IPS-18a (cell line): Measurements from ENCODE around the gene DCAF17.

ENCODE experiments used
- H3K27ac ChIP-seq: one replicate; pipeline ENCODE4 v1.5.1; 2013; ENCODE audit warnings: low read length
- H3K27me3 ChIP-seq: one replicate; pipeline ENCODE4 v1.6.1; 2013; ENCODE audit warnings: mild to moderate bottlenecking, low read length; ENCODE audit not compliant: control insufficient read depth, insufficient read depth
- H3K36me3 ChIP-seq: one replicate; pipeline ENCODE4 v1.6.1; 2013; ENCODE audit warnings: low read depth, low read length; ENCODE audit not compliant: control insufficient read depth
- H3K4me1 ChIP-seq: one replicate; pipeline ENCODE4 v1.6.1; 2013; ENCODE audit warnings: low read depth, low read length; ENCODE audit not compliant: control insufficient read depth
- H3K4me3 ChIP-seq: one replicate; pipeline ENCODE4 v1.5.1; 2013; ENCODE audit warnings: low read length
- H3K9ac ChIP-seq: one replicate; pipeline ENCODE4 v1.6.1; 2013; ENCODE audit warnings: mild to moderate bottlenecking, low read length, moderate library complexity
- H3K9me3 ChIP-seq: one replicate; pipeline ENCODE4 v1.6.1; 2013; ENCODE audit warnings: low read depth, low read length; ENCODE audit not compliant: control insufficient read depth

DCAF17 gene, protein sequence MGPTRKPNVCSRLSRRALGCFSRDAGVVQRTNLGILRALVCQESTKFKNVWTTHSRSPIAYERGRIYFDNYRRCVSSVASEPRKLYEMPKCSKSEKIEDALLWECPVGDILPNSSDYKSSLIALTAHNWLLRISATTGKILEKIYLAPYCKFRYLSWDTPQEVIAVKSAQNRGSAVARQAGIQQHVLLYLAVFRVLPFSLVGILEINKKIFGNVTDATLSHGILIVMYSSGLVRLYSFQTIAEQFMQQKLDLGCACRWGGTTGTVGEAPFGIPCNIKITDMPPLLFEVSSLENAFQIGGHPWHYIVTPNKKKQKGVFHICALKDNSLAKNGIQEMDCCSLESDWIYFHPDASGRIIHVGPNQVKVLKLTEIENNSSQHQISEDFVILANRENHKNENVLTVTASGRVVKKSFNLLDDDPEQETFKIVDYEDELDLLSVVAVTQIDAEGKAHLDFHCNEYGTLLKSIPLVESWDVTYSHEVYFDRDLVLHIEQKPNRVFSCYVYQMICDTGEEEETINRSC

DNA sequence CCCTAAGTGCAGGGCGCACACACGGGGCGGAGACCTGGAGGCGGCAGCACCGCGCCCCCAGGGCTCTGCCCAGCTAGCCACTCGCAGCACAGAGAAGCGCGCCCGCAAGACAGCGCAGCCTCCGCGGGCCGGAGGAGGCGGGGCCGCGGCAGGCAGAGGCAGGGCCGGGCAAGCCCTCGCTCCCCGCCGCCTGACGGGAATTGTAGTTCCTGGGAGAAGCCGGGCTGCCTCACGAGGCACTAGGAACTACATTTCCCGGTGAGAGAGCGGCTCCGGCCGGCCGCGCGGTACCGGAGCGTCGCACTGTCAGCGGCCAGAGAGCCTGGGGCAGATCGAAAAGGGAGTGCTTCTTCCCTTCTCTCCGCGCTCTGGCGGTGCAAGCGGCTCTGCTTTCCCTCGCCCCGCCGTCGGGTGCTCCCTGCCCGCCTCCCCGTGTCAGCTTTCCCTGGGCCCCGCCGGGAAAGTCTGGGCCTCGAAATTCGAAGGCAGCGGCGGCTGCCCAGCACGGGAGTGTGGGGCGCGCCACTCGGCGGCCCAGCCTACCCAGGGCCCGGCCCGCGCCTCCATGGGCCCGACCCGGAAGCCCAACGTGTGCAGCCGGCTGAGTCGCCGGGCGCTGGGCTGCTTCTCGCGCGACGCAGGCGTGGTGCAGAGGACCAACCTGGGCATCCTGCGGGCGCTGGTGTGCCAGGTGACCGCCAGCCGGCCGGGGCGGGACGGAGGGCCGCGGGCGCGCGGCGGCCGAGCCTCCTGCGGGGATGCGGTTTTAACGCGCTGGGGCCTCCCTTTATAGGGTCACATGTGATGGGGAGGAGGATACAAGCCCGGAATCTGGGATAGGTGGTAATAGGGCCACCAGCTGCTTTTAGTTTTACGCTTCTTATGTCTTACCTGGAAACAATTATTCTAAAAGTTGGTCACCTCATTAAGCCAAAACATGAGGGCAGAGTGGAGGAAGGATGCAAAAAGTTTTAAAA lies at the start of gene DCAF17:
Gene DCAF17 (plus strand): TSS at position 214 of the 977 bp plus-strand sequence. CDS start 352 bp downstream, at position 566.
- H3K27ac ChIP-seq: peak within 1 kb of the TSS; percentile 91
- H3K4me1 ChIP-seq: peaks cover 33% of the 10 kb centered on the region
- H3K9me3 ChIP-seq: no peaks in the 10 kb centered on the region
- H3K4me3 ChIP-seq: peak within 1 kb of the TSS; percentile 95
- no peaks in the 10 kb centered on the region for H3K27me3 ChIP-seq
- H3K9ac ChIP-seq: peak within 1 kb of the TSS; percentile 95
- H3K36me3 ChIP-seq: peaks cover 30% of the 10 kb centered on the region

DNA sequence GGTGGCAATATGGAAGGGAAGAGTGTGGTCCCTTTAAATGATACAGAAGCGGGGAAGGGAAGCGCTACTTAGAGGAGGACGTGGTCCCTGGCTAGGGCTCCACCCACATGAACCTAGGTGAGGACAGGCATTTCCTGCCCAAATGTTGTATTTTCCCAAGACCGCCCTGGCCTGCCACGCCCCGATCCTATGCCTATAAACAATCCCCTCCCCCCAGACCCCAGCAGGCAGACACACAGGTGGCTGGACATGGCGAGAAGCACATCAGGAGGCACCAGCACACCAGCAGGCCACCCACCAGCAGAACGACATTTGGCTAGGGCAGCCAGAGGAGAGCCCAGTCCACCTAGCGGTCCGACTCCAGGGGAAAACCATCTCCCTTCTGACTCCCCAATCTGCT lies 47.4 kb upstream of the DCAF17 start:
- Histone ChIP-seq H3K9ac (no peak overlapping the region), H3K4me3 (peak overlapping the region; percentile 1), H3K27ac (no peak overlapping the region), H3K36me3 (no peaks in the 10 kb centered on the region), H3K4me1 (peaks cover 27% of the 10 kb centered on the region), H3K27me3 (no peaks in the 10 kb centered on the region), H3K9me3 (no peaks in the 10 kb centered on the region)

DNA sequence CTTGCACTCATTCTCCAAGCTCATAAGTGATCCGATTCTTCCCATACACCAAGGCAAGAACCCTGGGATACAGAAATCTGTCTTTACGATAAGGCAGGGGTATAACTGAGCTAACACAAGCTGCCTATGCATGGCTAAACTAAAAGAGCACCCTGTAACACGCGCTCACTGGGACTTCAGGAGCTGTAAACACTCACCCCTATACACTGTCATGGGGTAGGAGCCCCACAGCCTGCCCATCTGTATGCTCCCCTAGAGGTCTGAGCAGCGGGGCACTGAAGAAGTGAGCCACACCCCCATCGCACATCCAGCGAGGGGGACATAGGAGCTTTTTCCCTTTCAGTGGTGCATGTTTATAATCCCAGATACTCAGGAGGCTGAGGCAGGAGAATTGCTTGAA lies 47.0 kb upstream of the DCAF17 start:
- H3K27ac ChIP-seq: no peak overlapping the region
- no peaks in the 10 kb centered on the region for H3K36me3 ChIP-seq
- H3K9me3 ChIP-seq: no peaks in the 10 kb centered on the region
- no peak overlapping the region for H3K9ac ChIP-seq
- peak overlapping the region; percentile 1 for H3K4me3 ChIP-seq
- no peaks in the 10 kb centered on the region for H3K27me3 ChIP-seq
- peaks cover 32% of the 10 kb centered on the region for H3K4me1 ChIP-seq

DNA sequence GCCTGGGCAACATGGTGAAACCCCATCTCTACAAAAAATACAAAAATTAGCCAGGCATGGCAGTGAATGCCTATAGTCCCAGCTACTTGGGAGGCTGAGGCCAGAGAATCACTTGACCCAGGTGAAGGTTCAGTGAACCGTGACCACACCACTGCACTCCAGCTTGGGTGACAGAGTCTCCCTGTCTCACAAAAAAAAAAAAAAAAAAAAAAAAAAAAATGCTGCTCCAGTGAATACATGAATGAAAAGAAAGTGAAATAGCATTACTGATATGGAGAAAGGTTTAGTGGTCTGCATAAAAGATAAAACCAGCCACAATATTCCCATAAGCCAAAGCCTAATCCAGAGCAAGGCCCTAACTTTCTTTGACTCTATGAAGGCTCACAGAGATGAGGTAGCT lies 44.7 kb upstream of the DCAF17 start:
- H3K4me3 ChIP-seq: no peak overlapping the region
- H3K9ac ChIP-seq: no peak overlapping the region
- no peak overlapping the region for H3K27ac ChIP-seq
- H3K36me3 ChIP-seq: no peaks in the 10 kb centered on the region
- no peaks in the 10 kb centered on the region for H3K27me3 ChIP-seq
- no peaks in the 10 kb centered on the region for H3K9me3 ChIP-seq
- H3K4me1 ChIP-seq: peaks cover 40% of the 10 kb centered on the region

DNA sequence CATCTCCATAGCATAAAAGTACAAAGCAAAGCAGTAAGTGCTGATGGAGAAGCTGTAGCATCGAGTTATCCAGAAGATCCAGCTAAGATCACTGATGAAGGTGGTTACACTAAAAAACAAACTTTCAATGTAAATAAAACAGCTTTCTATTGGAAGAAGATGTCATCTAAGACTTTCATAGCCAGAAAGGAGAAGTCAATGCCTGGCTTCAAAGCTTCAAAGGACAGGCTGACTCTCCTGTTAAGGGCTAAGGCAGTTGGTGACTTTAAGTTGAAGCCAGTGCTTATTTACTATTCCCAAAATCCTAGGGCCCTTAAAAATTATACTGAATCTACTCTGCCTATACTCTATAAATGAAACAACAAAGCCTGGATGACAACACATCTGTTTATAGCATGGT lies 44.2 kb upstream of the DCAF17 start:
- no peak overlapping the region for H3K9ac ChIP-seq
- H3K27me3 ChIP-seq: no peaks in the 10 kb centered on the region
- H3K27ac ChIP-seq: no peak overlapping the region
- no peak overlapping the region for H3K4me3 ChIP-seq
- H3K36me3 ChIP-seq: no peaks in the 10 kb centered on the region
- H3K9me3 ChIP-seq: no peaks in the 10 kb centered on the region
- H3K4me1 ChIP-seq: peaks cover 41% of the 10 kb centered on the region

DNA sequence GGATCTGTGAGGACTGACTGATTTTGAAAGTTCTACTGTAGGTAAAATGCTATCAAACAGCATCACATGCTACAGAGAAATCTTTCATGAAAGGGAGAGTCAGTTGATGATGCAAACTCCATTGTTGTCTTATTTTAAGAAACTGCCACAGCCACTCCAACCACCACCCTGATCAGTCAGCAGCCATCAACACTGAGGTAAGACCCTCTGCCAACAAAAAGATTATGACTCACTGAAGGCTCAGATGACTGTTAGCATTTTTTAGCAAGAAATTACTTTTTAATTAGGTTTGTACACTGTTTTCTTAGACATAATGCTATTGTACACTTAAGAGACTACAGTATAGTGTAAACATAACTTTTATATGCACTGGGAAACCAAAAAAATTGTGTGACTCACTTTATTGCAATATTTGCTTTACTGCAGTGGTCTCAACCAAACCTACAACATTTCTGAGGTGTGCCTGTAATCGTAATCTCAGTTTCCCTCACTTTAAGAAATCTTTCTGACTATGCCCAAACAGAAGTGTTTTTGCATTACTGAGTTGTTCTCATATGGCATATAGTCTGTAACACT lies 43.0 kb upstream of the DCAF17 start:
- Histone ChIP-seq H3K27ac (no peak overlapping the region), H3K36me3 (no peaks in the 10 kb centered on the region), H3K9me3 (no peaks in the 10 kb centered on the region), H3K27me3 (no peaks in the 10 kb centered on the region), H3K9ac (no peak overlapping the region), H3K4me3 (no peak overlapping the region), H3K4me1 (peaks cover 38% of the 10 kb centered on the region)

DNA sequence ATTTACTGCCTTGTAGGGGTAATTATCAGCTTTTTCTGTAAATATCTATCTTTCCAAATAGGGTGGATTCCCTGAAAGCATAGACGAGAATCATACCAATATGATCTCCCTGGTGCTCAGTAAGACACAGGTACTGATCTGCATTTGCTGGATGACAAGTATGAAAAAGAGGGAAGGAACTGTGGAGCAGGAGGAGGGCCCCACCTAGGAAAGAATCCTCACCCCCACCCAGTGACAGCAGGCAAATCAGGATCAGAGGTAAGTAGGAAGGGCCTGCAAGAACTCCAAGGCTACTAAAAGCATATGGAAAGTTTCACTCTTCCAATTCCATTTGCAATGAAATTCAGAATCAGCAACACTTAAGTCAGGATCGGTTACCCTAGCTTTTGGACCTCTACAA lies 42.5 kb upstream of the DCAF17 start:
- no peak overlapping the region for H3K4me3 ChIP-seq
- H3K9ac ChIP-seq: no peak overlapping the region
- peaks cover 34% of the 10 kb centered on the region for H3K4me1 ChIP-seq
- H3K27me3 ChIP-seq: no peaks in the 10 kb centered on the region
- no peak overlapping the region for H3K27ac ChIP-seq
- no peaks in the 10 kb centered on the region for H3K9me3 ChIP-seq
- no peaks in the 10 kb centered on the region for H3K36me3 ChIP-seq

DNA sequence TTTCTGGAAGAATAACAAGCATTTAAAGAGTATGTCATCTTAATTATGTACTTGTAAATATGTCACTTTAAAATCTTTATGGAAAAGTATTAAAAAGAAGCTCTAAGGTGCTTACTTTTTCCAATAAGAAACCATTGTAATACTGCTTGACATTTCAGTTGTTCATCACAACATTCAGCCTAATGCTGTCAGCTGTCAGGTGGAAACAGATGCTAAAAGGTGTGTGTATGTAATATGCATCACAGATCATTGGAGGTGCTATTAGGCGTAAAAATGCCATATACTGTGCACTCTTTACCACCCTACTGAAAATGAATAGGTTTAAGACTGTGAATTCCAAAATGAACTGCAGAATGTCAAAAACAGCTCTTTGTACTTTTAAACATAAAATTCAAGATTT lies 40.5 kb upstream of the DCAF17 start:
- Histone ChIP-seq H3K4me3 (no peak overlapping the region), H3K9me3 (no peaks in the 10 kb centered on the region), H3K27me3 (no peaks in the 10 kb centered on the region), H3K4me1 (peaks cover 22% of the 10 kb centered on the region), H3K9ac (no peak overlapping the region), H3K36me3 (no peaks in the 10 kb centered on the region), H3K27ac (no peak overlapping the region)

DNA sequence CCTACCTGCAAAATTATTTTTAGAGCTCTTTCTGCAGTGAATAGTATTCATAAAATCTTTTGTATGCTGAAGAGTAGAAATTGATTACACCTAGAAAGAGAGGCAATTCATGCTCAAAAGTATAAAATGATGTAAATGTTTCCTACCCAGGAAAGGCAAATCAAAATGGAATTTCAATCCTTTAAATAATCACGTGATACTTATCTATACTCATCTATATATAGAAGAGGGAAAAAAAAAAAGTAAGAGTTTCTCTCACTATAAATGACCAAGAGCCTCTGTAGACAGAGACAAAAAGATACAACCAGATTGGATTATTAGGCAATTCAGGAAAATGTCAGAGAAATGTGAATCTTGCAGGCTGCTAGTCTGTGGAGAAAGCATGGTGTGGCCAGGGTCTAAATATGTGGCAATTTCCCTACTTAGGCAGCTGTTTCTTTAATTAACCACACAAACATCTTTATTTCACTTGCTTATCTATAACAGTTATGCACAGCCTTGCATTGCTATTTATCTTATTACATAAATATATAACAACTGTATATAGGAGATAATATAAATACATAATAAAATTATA lies 39.8 kb upstream of the DCAF17 start:
- Histone ChIP-seq H3K4me1 (peaks cover 22% of the 10 kb centered on the region), H3K27ac (no peak overlapping the region), H3K27me3 (no peaks in the 10 kb centered on the region)

DNA sequence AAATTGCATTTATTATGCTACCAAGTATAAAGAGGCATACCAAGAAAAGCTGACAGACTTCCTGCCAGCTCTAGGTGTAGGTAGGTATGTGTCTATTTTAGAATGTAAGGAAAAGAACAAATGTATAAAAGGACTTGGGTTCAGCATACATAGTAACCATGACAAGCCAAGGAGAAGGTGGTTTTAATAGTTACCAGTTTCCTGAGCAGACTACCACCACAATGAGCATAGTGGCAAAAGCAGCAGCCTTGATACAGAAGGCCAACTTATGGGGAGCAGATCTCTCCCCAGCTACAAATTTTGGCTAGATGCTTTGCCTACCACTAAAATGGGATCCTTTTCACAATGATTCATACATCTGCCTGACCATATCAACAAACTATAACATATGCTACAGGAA lies 34.7 kb upstream of the DCAF17 start:
- Histone ChIP-seq H3K4me1 (peaks cover 19% of the 10 kb centered on the region), H3K9me3 (peaks cover 6% of the 10 kb centered on the region), H3K27ac (no peak overlapping the region), H3K36me3 (no peaks in the 10 kb centered on the region), H3K4me3 (no peak overlapping the region), H3K9ac (no peak overlapping the region), H3K27me3 (no peaks in the 10 kb centered on the region)

More for the DNA sequence above, 39.8 kb upstream of the DCAF17 start:
- Histone ChIP-seq H3K36me3 (no peaks in the 10 kb centered on the region), H3K9me3 (no peaks in the 10 kb centered on the region), H3K9ac (no peak overlapping the region), H3K4me3 (no peak overlapping the region)

DNA sequence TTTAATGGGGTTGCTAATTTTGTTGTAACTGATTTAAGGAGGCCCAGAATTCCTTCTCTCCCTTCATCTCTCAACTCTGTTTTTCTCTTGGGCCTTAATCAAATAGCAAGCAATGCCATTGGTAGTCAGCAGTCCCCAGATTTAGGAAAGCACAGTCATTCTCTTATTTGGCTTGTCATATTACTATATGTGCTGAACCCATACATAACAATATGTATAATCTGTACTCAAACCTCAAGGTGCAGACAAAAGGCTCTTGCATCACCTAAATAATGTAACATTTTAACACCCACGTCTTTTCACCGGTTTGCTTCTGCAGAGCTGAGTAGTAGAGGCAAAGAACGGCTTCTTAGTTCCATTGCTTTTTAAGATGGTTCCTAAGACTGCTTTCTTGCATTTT lies 33.6 kb upstream of the DCAF17 start:
- peaks cover 6% of the 10 kb centered on the region for H3K9me3 ChIP-seq
- no peaks in the 10 kb centered on the region for H3K27me3 ChIP-seq
- no peak overlapping the region for H3K4me3 ChIP-seq
- H3K27ac ChIP-seq: no peak overlapping the region
- H3K36me3 ChIP-seq: no peaks in the 10 kb centered on the region
- no peak overlapping the region for H3K9ac ChIP-seq
- peaks cover 14% of the 10 kb centered on the region for H3K4me1 ChIP-seq
